Ascending aorta (tissue), 2 donors: ENCODE results near the gene ADGRL3. TPM values are rescaled to one million over a fixed set of nuclear protein-coding genes. Genes with fewer than 3 reads are reported as not detected.

Experiments
- DNase-seq, 2 donors: peaks; one replicate each; pipeline ENCODE4 v3.0.0-alpha.2; 2019; ENCODE audit warnings: low spot score in 2 of 2
- H3K27ac ChIP-seq, 2 donors: fragments of 200-600 bp; sonication (generic); one replicate each; pipeline ENCODE4 v1.5.1; 2016 to 2017; ENCODE audit warnings: mild to moderate bottlenecking in 1 of 2
- H3K27me3 ChIP-seq: fragments of 200-600 bp; sonication (generic); one replicate; pipeline ENCODE4 v1.5.1; 2017
- H3K36me3 ChIP-seq, 2 donors: fragments of 200-600 bp; sonication (generic); one replicate each; pipeline ENCODE4 v1.5.1; 2016
- H3K4me1 ChIP-seq, 2 donors: fragments of 200-600 bp; sonication (generic); one replicate each; pipeline ENCODE4 v1.5.1; 2016 to 2017; ENCODE audit warnings: mild to moderate bottlenecking in 1 of 2
- H3K4me3 ChIP-seq, 2 donors: fragments of 200-600 bp; sonication (generic); one replicate each; pipeline ENCODE4 v1.5.1; 2016 to 2017; ENCODE audit warnings: mild to moderate bottlenecking in 1 of 2
- H3K9me3 ChIP-seq, 2 donors: fragments of 200-600 bp; sonication (generic); one replicate each; pipeline ENCODE4 v1.5.1; 2016
- intact Hi-C: fragments of 100-400 bp; cut with DNase I; formaldehyde crosslinking; loops from one replicate; pipeline ENCODE4 v1.15.1; 2023
- total RNA-seq: library from RNA; depleted of rRNA; stranded (reverse); fragments of >200 nt; gene quantifications from one replicate; pipeline ENCODE4 v1.1.0, GENCODE V29; 2016
- TF ChIP-seq, protein P1 (sequence below), 3 experiments: fragments of 200-600 bp in 2 of 3; fragments of 450-650 bp in 1 of 3; sonication (generic) in 2 of 3; IDR thresholded peaks; one replicate each; pipeline ENCODE4 v1.5.1; 2016 to 2019; ENCODE audit warnings: antibody characterized with exemption in 3 of 3, mild to moderate bottlenecking in 1 of 3, moderate library complexity in 1 of 3

Gene ADGRL3
- total RNA-seq, 1 donor from 2014 or later = 22.2 TPM

DNA sequence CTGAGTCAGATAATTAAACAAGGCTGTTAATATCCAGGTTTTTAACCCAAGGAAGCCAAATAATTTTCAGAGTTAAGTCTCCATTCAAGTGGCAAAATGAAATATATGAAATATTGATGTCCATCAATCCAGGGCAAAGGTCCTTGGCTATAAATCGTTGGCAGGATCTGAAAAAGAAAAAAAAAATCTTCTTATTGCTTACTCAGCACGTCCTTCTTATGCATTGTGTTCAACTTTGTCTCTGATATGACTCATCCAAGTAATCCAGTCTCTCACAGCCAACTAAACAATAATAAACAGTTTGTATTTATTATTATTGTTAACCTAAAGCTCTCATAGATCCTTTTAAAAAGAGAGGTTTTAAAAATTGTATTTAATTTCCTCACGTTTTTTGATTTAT lies 851.2 kb downstream of the ADGRL3 start:
- no peak for DNase-seq
- Histone ChIP-seq H3K9me3 (no peaks in the 10 kb centered on the region), H3K36me3 (no peaks in the 10 kb centered on the region), H3K4me1 (no peaks in the 10 kb centered on the region), H3K4me3 (no peak overlapping the region), H3K27me3 (no peaks in the 10 kb centered on the region), H3K27ac (no peak overlapping the region)
- intact Hi-C loops = no loop called here
- TF ChIP-seq, protein P1, sequence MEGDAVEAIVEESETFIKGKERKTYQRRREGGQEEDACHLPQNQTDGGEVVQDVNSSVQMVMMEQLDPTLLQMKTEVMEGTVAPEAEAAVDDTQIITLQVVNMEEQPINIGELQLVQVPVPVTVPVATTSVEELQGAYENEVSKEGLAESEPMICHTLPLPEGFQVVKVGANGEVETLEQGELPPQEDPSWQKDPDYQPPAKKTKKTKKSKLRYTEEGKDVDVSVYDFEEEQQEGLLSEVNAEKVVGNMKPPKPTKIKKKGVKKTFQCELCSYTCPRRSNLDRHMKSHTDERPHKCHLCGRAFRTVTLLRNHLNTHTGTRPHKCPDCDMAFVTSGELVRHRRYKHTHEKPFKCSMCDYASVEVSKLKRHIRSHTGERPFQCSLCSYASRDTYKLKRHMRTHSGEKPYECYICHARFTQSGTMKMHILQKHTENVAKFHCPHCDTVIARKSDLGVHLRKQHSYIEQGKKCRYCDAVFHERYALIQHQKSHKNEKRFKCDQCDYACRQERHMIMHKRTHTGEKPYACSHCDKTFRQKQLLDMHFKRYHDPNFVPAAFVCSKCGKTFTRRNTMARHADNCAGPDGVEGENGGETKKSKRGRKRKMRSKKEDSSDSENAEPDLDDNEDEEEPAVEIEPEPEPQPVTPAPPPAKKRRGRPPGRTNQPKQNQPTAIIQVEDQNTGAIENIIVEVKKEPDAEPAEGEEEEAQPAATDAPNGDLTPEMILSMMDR (IDR thresholded peaks at IDR 0.05) = no peak

DNA sequence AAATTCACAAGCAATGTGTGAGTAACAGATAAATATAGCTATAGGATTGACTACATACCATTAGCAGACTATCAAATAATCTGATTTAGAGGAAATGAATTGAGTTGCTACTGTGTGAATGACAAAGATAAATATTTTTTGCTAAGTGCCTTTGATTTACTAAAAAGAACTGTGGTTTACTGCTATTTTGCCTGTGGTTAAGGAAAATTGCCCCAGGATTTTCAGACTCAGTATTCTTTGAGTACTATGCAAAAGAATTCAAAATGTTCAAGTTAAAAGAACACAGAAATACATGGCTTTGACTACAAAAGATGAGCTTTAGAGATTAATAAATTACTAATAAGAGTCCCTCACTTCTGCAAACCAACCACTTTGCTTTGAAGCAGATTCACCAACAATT lies 853.8 kb downstream of the ADGRL3 start:
- no peaks in the 10 kb centered on the region for H3K9me3 ChIP-seq
- no peaks in the 10 kb centered on the region for H3K27me3 ChIP-seq
- DNase-seq = no peak
- intact Hi-C loops = no loop called here
- no peak overlapping the region for H3K27ac ChIP-seq
- TF ChIP-seq, protein P1 (IDR thresholded peaks at IDR 0.05) = no peak
- H3K4me1 ChIP-seq = no peaks in the 10 kb centered on the region
- H3K4me3 ChIP-seq = no peak overlapping the region
- no peaks in the 10 kb centered on the region for H3K36me3 ChIP-seq

DNA sequence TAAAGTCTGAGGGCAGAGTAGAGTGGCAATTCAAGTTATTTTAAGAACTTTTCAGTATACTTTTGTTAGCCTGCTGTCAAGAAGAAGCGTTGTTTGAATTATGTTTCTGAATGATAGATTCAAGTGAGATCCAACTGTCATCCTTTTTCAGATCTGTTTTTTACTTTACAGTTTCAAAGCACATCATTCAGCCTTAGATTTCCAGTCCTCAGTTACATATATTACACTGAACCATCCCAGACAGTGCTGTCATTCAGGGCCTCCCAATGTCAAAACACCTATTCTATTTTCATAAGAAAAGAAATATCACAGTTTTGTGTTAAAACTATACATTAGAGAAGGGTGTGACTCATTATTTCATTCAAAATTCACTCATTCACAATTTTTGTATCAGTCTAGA lies 856.9 kb downstream of the ADGRL3 start:
- no peaks in the 10 kb centered on the region for H3K4me1 ChIP-seq
- no peaks in the 10 kb centered on the region for H3K36me3 ChIP-seq
- H3K27ac ChIP-seq = no peak overlapping the region
- no peak for DNase-seq
- no peaks in the 10 kb centered on the region for H3K9me3 ChIP-seq
- intact Hi-C loops = no loop called here
- TF ChIP-seq, protein P1 (IDR thresholded peaks at IDR 0.05) = no peak
- no peak overlapping the region for H3K4me3 ChIP-seq
- no peaks in the 10 kb centered on the region for H3K27me3 ChIP-seq

DNA sequence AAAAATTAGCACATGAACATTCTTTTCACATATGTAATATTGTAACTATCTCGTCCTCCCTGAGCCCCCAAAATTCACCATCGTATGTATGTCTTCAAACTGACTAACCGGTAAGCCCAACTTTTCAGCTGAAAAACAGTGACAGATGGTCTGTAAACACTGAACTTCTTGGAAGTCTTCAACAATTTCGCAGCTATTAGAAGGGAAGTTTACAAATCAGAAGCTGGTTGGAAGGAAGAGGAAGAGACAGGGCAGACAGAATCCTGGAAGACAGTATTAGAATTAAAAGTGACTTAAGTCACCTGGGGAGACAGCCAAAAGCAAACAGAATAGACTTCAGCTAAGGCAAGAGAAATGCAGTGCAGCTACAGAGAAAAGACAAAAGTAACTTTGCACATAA lies 858.4 kb downstream of the ADGRL3 start:
- Histone ChIP-seq H3K27ac (no peak overlapping the region), H3K36me3 (no peaks in the 10 kb centered on the region), H3K4me3 (no peak overlapping the region), H3K9me3 (no peaks in the 10 kb centered on the region), H3K27me3 (no peaks in the 10 kb centered on the region), H3K4me1 (no peaks in the 10 kb centered on the region)
- intact Hi-C loops = no loop called here
- TF ChIP-seq, protein P1 (IDR thresholded peaks at IDR 0.05) = no peak
- no peak for DNase-seq

DNA sequence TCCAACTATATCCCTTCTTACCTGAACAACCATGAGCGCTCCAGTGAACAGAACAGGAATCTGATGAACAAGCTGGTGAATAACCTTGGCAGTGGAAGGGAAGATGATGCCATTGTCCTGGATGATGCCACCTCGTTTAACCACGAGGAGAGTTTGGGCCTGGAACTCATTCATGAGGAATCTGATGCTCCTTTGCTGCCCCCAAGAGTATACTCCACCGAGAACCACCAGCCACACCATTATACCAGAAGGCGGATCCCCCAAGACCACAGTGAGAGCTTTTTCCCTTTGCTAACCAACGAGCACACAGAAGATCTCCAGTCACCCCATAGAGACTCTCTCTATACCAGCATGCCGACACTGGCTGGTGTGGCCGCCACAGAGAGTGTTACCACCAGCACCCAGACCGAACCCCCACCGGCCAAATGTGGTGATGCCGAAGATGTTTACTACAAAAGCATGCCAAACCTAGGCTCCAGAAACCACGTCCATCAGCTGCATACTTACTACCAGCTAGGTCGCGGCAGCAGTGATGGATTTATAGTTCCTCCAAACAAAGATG lies 870.2 kb downstream of the ADGRL3 start:
- no peak overlapping the region for H3K4me3 ChIP-seq
- no peak overlapping the region for H3K27ac ChIP-seq
- intact Hi-C loops = no loop called here
- no peaks in the 10 kb centered on the region for H3K27me3 ChIP-seq
- no peaks in the 10 kb centered on the region for H3K36me3 ChIP-seq
- TF ChIP-seq, protein P1 (IDR thresholded peaks at IDR 0.05) = no peak
- H3K9me3 ChIP-seq = no peaks in the 10 kb centered on the region
- no peaks in the 10 kb centered on the region for H3K4me1 ChIP-seq
- no peak for DNase-seq

DNA sequence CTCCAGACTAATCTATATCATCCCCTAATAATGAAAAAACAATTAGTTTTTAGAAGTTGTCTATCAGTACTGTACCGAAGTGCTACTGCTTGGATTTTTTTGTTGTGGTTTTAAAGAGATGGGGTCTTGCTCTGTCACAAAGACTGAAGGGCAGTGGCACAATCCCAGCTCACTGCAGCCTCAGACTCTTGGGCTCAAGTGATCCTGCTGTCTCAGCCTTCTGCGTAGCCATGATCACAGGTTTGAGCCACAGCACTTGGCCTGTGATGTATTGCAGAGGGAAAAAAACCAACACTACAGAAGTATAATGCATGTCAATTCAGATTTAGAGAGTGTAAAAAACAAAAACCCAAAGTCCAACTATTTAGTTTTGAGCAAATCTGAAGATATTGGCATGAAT lies 875.0 kb downstream of the ADGRL3 start:
- TF ChIP-seq, protein P1 (IDR thresholded peaks at IDR 0.05) = no peak
- DNase-seq = no peak
- intact Hi-C loops = no loop called here
- Histone ChIP-seq H3K9me3 (no peaks in the 10 kb centered on the region), H3K4me1 (no peaks in the 10 kb centered on the region), H3K4me3 (no peak overlapping the region), H3K27me3 (no peaks in the 10 kb centered on the region), H3K27ac (no peak overlapping the region), H3K36me3 (no peaks in the 10 kb centered on the region)
